Mucosa of descending colon (tissue), 3 donors: ENCODE measurements around the gene NUP85. TPM values are rescaled to one million over a fixed set of nuclear protein-coding genes. Genes with fewer than 3 reads are reported as not detected.
"Not testable (repeated sequence)": the region's sequence is repeated elsewhere in the genome, so short reads cannot be mapped to it uniquely, and the experiment has no call there.

Experiments used
- ATAC-seq: fragments of 200-7000 bp; cut with Tn5 transposase; one replicate; pipeline ENCODE4 v1.9.1; 2020; ENCODE audit warnings: mild to moderate bottlenecking, moderate library complexity
- DNase-seq, 3 donors: peaks; one replicate each; pipeline ENCODE4 v3.0.0-alpha.2; 2020
- H3K36me3 ChIP-seq: fragments of 200-600 bp; one replicate; pipeline ENCODE4 v1.8.0; 2021; ENCODE audit warnings: low read depth, mild to moderate bottlenecking
- H3K4me1 ChIP-seq: fragments of 200-600 bp; one replicate; pipeline ENCODE4 v1.8.0; 2021; ENCODE audit warnings: low read depth, mild to moderate bottlenecking
- H3K4me3 ChIP-seq: fragments of 200-600 bp; one replicate; pipeline ENCODE4 v1.8.0; 2021; ENCODE audit warnings: mild to moderate bottlenecking
- H3K9me3 ChIP-seq: fragments of 200-600 bp; one replicate; pipeline ENCODE4 v1.8.0; 2021; ENCODE audit warnings: mild to moderate bottlenecking
- CTCF ChIP-seq: fragments of 200-600 bp; IDR thresholded peaks from one replicate; pipeline ENCODE4 v1.8.0; 2022; ENCODE audit warnings: antibody characterized with exemption, mild to moderate bottlenecking
- intact Hi-C, 2 donors: fragments of 100-400 bp; cut with DNase I in 1 of 2; cut with micrococcal nuclease in 1 of 2; formaldehyde crosslinking; loops; one replicate each; pipeline versions ENCODE4 v1.11.0 to v1.11.1; 2022; cut with DNase I, micrococcal nuclease
- long read RNA-seq, 2 donors: library from polyadenylated mRNA; unstranded; transcript quantifications; one replicate each; pipeline ENCODE4 v2.0.0, GENCODE V29; 2019 to 2021
- total RNA-seq, 3 donors: library from RNA; stranded (reverse); fragmentation: NEBNext Ultra II Directional in 2 of 3; extraction: Animal tissue kit (Norgen Biotek cat#: 25700) in 2 of 3; gene quantifications; one replicate each; pipeline versions ENCODE4 v1.2.1 to v1.2.4, GENCODE V29; 2021 to 2023
- donor health status: DM: no; HTN: no; CAD: no; lungs with moderate emphysema.
- donor health status: DM: no; HTN: no; CAD: no.
- donor health status: DM: no; HTN: yes; CAD: no.

Gene NUP85
- total RNA-seq = 10 to 100 TPM; 48.4 to 63.4 (median 62.2) TPM
- long read RNA-seq, donor 1, transcript NUP85-201 (19 exons, 2,121 nt) = major isoform, 20 of 38 reads
- long read RNA-seq, donor 1, partial matches to known transcripts = 7 of 38 reads
- long read RNA-seq, donor 1, other reads (novel, unspliced or antisense) = 10 of 38 reads
- long read RNA-seq, donor 2, transcript NUP85-201 (19 exons, 2,121 nt) = major isoform, 6 of 11 reads
- long read RNA-seq, donor 2, partial matches to known transcripts = 1 of 11 reads
- long read RNA-seq, donor 2, other reads (novel, unspliced or antisense) = 4 of 11 reads

GRCh38 chr17:75205037-75205792 lies at the start of gene NUP85:
TSS of gene NUP85 (plus strand) at chr17:75205679. CDS start at chr17:75205762, 83 bp downstream.
- Histone ChIP-seq H3K4me1 (peaks cover 21% of the 10 kb centered on the region), H3K36me3 (peaks cover 4% of the 10 kb centered on the region), H3K4me3 (peak within 1 kb of the TSS; percentile 78), H3K9me3 (no peaks in the 10 kb centered on the region)
- DNase-seq = peak; percentile 93 to 96 (median 95)
- peak; percentile 98 for ATAC-seq
- no peak for TF ChIP-seq CTCF
- intact Hi-C loops = no loop called here

GRCh38 chr17:75158480-75158879 lies 47.0 kb upstream of the NUP85 start:
- not testable (repeated sequence) for ATAC-seq

GRCh38 chr17:75159196-75160031 lies 46.1 kb upstream of the NUP85 start:
- H3K4me1 ChIP-seq = peaks cover 9% of the 10 kb centered on the region
- H3K36me3 ChIP-seq = no peaks in the 10 kb centered on the region
- TF ChIP-seq CTCF = no peak
- DNase-seq (no peak), ATAC-seq (peak; percentile 32)
- no peak overlapping the region for H3K4me3 ChIP-seq
- H3K9me3 ChIP-seq = no peaks in the 10 kb centered on the region
- intact Hi-C loops = no loop called here

More at GRCh38 chr17:75158480-75158879, 47.0 kb upstream of the NUP85 start:
- H3K4me1 ChIP-seq, DNase-seq, intact Hi-C loops, H3K36me3 ChIP-seq, H3K4me3 ChIP-seq, H3K9me3 ChIP-seq: not testable (repeated sequence)

GRCh38 chr17:75160211-75160610 lies 45.3 kb upstream of the NUP85 start:
- no peaks in the 10 kb centered on the region for H3K36me3 ChIP-seq
- intact Hi-C loops = no loop called here
- DNase-seq = no peak
- H3K4me3 ChIP-seq = no peak overlapping the region
- peaks cover 1% of the 10 kb centered on the region for H3K4me1 ChIP-seq
- no peak for TF ChIP-seq CTCF
- H3K9me3 ChIP-seq = no peaks in the 10 kb centered on the region
- ATAC-seq = no peak

- no peaks in the 10 kb centered on the region for H3K9me3 ChIP-seq
- no peaks in the 10 kb centered on the region for H3K36me3 ChIP-seq
- TF ChIP-seq CTCF = no peak
- no peaks in the 10 kb centered on the region for H3K4me1 ChIP-seq
- DNase-seq = peak in 1 of 3 donors; percentile 8
- no peak for ATAC-seq
- H3K4me3 ChIP-seq = no peak overlapping the region
- intact Hi-C loops = no loop called here
These were observed 42.4 kb upstream of the NUP85 start for GRCh38 chr17:75163074-75163473.

DNA sequence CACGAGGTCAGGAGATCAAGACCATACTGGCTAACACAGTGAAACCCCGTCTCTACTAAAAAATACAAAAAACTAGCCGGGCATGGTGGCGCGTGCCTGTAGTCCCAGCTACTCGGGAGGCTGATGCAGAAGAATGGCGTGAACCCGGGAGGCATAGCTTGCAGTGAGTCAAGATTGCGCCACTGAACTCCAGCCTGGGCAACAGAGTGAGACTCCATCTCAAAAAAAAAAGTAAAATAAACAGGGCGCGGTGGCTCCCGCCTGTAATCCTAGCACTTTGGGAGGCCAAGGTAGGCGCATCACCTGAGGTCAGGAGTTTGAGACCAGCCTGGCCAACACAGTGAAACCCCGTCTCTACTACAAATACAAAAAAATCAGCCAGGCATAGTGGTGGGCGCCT lies 40.9 kb upstream of the NUP85 start:
- ATAC-seq, H3K36me3 ChIP-seq, intact Hi-C loops: not testable (repeated sequence)

More for the DNA sequence above, 40.9 kb upstream of the NUP85 start:
- DNase-seq, H3K9me3 ChIP-seq, H3K4me1 ChIP-seq, H3K4me3 ChIP-seq: not testable (repeated sequence)
